Pancreas (tissue), 10 donors: ENCODE results near the gene VSX1. TPM values are rescaled to one million over a fixed set of nuclear protein-coding genes. Genes with fewer than 3 reads are reported as not detected.

ENCODE experiments used
- ATAC-seq, 4 donors: fragments of 200-7000 bp; cut with Tn5 transposase; one replicate each; pipeline versions ENCODE4 v1.8.0 to v1.9.1; 2020; ENCODE audit warnings: mild to moderate bottlenecking in 4 of 4, moderate library complexity in 4 of 4
- DNase-seq, 6 donors: peaks; one replicate each; pipeline ENCODE4 v3.0.0-alpha.2; 2020
- FAIRE-seq: peaks from 2 replicates; lab custom pipeline; 2012; peaks lifted over from hg19 to GRCh38; lab: Jason Lieb, UNC
- H3K27ac ChIP-seq, 4 donors: fragments of 200-600 bp; sonication (generic); 1 replicate in 3 of 4; 2 replicates in 1 of 4; pipeline versions ENCODE4 v1.5.0 to v1.8.0; 2020
- H3K27me3 ChIP-seq, 4 donors: fragments of 200-600 bp; one replicate each; pipeline ENCODE4 v1.8.0; 2021
- H3K36me3 ChIP-seq, 3 donors: fragments of 200-600 bp; sonication (generic) in 1 of 3; one replicate each; pipeline versions ENCODE4 v1.5.0 to v1.8.0; 2020 to 2021
- H3K4me1 ChIP-seq, 3 donors: fragments of 200-600 bp; one replicate each; pipeline ENCODE4 v1.8.0; 2021
- H3K4me3 ChIP-seq, 4 donors: fragments of 200-600 bp; sonication (generic) in 2 of 4; one replicate each; pipeline versions ENCODE4 v1.5.0 to v1.8.0; 2020 to 2021
- H3K9me3 ChIP-seq, 4 donors: fragments of 200-600 bp; one replicate each; pipeline ENCODE4 v1.8.0; 2021
- WGBS, 2 donors: extraction: QIAGEN DNeasy Blood & Tissue Kit; methylation state at CpG; one replicate each; pipeline ENCODE4 v1.1.7; 2013; 5-methylcytosine and 5-hydroxymethylcytosine counted together
- intact Hi-C, 3 donors: fragments of 100-400 bp; cut with DNase I; formaldehyde crosslinking; loops; one replicate each; pipeline versions ENCODE4 v1.11.1 to v1.14.2; 2022
- polyA plus RNA-seq, 2 donors: library from polyadenylated mRNA; stranded (reverse); fragments of 200-250 nt; gene quantifications; one replicate each; pipeline ENCODE4 v1.2.3, GENCODE V29; 2013
- total RNA-seq, 6 donors: library from RNA; stranded (reverse); fragmentation: NEBNext Ultra II Directional in 4 of 6; extraction: Animal tissue kit (Norgen Biotek cat#: 25700) in 4 of 6; gene quantifications; one replicate each; pipeline versions ENCODE4 v1.2.1 to v1.2.4, GENCODE V29; 2021 to 2023
- TF ChIP-seq, protein P1 (sequence below), 4 donors: fragments of 200-600 bp; sonication (generic) in 3 of 4; IDR thresholded peaks; one replicate each; pipeline versions ENCODE4 v1.5.0 to v1.8.0; 2021; ENCODE audit warnings: antibody characterized with exemption in 4 of 4
- donor health status: healthy with polysubstance abuse.
- donor health status: DM: no; HTN: no; CAD: no; lungs with moderate emphysema.
- donor health status: DM: no; HTN: no; CAD: no.
- donor health status: control.
- donor health status: control.
- donor health status: Bipolar disorder and iron deficiency.
- donor health status: DM: yes; HTN: yes; CAD: no.
- donor health status: DM: no; HTN: no; CAD: no.
- donor health status: DM: no; HTN: no; CAD: no.
- donor health status: DM: yes; HTN: yes; CAD: no.

Gene VSX1
- total and polyA plus RNA-seq, 8 donors = 0.08 to 0.77 (median 0.23) TPM

DNA sequence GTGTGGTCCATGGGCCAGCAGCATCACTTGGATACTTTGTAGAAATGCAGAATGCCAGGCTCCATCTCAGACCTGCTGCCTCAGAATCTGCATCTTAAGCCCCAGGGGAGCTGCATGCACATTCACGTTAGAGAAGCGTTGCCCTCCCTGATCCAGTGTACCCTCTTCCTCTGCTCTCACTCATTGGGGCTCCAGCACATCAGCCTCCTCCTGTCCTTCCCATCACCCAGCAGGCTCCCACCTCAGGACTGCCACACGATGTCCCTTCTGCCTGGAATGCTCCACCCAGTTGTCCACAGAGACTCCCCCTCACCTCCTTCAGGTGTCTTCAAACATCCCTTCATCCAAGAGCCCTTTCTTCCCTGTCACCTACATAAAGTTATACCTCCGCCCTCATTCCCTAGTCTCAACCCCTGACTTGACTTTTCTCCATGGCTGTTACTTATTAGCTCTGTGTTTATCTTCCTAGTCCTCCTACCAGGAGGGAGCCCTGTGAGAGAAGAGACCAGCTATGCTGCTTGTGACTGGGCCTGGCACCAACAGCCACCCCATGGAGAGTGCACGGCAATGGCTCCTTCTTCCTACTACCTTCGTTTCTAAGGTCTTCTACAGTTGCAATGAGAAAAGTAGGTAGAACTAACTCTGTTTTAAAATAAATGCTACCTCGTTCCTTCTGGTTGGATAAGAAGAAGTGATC is 20.7 kb downstream of the VSX1 start:
- WGBS, 2 donors = 31% methylated on average over 7 of the region's 7 CpGs
- DNase-seq = peak; percentile 47 to 72 (median 58)

DNA sequence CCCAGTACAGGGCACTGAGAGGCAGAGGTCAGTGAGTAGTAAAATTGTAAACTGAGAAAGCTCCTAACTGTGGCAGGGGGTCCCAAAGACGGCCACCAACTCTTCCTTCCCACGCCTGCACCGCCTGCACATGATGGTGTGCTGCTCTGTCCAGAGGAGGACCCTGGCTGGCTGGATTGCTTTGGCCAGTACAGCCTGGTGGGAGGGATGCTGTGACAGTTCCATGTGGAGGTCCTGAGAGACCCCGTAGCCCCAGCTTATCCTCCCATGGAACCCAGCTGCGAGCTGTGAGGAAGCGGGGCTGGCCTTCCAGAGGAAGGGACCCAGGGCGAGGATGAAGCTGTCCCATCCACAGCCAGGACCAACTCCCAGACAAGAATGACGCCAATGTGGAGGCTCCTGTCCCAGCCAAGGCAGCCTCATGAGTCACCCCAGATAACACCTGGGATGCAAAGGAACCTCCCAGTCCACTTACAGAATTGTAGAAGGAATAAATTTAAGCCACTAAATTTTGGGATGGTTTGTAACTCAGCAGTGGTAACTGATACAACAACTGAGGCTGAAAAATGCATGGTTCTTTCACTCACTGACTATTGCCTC is 22.0 kb downstream of the VSX1 start:
- H3K4me1 ChIP-seq = peaks cover 15 to 40% (median 19%) of the 10 kb centered on the region in 3 donors
- TF ChIP-seq, protein P1, sequence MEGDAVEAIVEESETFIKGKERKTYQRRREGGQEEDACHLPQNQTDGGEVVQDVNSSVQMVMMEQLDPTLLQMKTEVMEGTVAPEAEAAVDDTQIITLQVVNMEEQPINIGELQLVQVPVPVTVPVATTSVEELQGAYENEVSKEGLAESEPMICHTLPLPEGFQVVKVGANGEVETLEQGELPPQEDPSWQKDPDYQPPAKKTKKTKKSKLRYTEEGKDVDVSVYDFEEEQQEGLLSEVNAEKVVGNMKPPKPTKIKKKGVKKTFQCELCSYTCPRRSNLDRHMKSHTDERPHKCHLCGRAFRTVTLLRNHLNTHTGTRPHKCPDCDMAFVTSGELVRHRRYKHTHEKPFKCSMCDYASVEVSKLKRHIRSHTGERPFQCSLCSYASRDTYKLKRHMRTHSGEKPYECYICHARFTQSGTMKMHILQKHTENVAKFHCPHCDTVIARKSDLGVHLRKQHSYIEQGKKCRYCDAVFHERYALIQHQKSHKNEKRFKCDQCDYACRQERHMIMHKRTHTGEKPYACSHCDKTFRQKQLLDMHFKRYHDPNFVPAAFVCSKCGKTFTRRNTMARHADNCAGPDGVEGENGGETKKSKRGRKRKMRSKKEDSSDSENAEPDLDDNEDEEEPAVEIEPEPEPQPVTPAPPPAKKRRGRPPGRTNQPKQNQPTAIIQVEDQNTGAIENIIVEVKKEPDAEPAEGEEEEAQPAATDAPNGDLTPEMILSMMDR (IDR thresholded peaks at IDR 0.05) = no peak
- ATAC-seq (no peak), DNase-seq (peak in 3 of 6 donors; percentile 31 to 58 (median 52)), FAIRE-seq (no peak)
- H3K27ac ChIP-seq = peak overlapping the region in 2 of 4 donors; percentile 85 to 91
- H3K4me3 ChIP-seq = no peak overlapping the region
- H3K9me3 ChIP-seq = no peaks in the 10 kb centered on the region
- no peaks in the 10 kb centered on the region for H3K27me3 ChIP-seq
- WGBS, 2 donors = 83 to 88% methylated on average over 8 of the region's 8 CpGs
- intact Hi-C loops = loop anchor here in 1 of 3 donors (10.0 kb wide), 1 partner anchor 65 kb away; the partner anchor contains the start of gene APMAP
- no peaks in the 10 kb centered on the region for H3K36me3 ChIP-seq

More for the DNA sequence above, 20.7 kb downstream of the VSX1 start:
- Histone ChIP-seq H3K9me3 (no peaks in the 10 kb centered on the region), H3K27ac (peak overlapping the region; percentile 60 to 78 (median 70)), H3K4me1 (peaks cover 14 to 35% (median 19%) of the 10 kb centered on the region in 3 donors), H3K27me3 (no peaks in the 10 kb centered on the region), H3K4me3 (no peak overlapping the region), H3K36me3 (no peaks in the 10 kb centered on the region)
- intact Hi-C loops = loop anchor here in 1 of 3 donors (10.0 kb wide), 1 partner anchor 66 kb away; the partner anchor contains the start of gene APMAP
- FAIRE-seq (no peak), ATAC-seq (peak; percentile 21 to 47 (median 41))
- TF ChIP-seq, protein P1 (IDR thresholded peaks at IDR 0.05) = no peak

DNA sequence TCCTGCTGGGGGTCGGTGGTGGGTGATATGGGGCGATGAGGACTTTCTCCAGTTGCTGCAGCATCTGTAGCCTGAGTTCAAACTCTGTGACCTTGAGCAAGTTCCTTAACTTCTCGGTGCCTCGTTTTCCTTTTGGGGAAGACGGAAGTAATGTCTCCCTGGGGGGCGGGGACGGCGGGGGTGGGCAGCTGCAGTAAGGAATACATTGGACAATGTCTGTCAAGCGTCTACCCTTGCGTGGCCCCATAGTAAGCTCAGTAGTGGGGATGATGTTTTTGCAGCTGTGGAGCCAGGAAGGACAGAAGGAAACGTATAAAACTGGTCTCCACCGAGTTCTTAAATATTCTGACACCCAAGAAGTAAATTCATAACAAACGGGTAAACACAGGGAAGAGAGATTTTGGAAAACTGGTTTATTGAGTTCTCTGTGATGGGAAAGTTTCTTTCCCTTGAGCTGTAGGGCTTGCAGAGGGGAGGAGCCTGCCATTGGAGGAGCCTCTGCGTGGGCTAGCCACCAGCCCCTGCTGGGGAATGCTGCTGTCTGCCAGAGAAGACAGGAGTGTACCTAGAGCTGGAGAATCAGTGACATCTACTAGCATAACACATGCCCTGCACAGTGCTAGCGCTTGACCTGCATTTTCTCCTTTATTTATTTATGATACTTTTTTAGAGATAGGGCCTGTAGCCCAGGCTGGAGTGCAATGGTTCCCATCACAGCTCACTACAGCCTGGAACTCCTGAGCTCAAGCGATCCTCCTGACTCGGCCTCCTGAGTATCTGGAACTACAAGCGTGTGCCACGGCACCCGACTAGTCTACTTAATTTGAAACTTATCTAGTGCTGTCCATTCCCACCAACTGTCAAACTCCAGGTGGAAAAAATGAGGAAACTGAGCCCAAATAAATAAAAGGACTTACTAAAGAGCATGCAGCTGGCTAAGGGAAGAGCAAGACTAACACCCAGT is 22.8 kb downstream of the VSX1 start:
- peak overlapping the region; percentile 85 to 95 (median 92) for H3K27ac ChIP-seq
- DNase-seq (peak in 3 of 6 donors; percentile 23 to 46 (median 24)), FAIRE-seq (no peak), ATAC-seq (no peak)
- H3K4me1 ChIP-seq = peaks cover 24 to 48% (median 25%) of the 10 kb centered on the region in 3 donors
- no peaks in the 10 kb centered on the region for H3K27me3 ChIP-seq
- 10 to 14% methylated on average over 20 of the region's 20 CpGs for WGBS, 2 donors
- H3K9me3 ChIP-seq = no peaks in the 10 kb centered on the region
- TF ChIP-seq, protein P1 (IDR thresholded peaks at IDR 0.05) = no peak
- intact Hi-C loops = no loop called here
- peak overlapping the region; percentile 51 to 85 (median 64) for H3K4me3 ChIP-seq
- no peaks in the 10 kb centered on the region for H3K36me3 ChIP-seq

DNA sequence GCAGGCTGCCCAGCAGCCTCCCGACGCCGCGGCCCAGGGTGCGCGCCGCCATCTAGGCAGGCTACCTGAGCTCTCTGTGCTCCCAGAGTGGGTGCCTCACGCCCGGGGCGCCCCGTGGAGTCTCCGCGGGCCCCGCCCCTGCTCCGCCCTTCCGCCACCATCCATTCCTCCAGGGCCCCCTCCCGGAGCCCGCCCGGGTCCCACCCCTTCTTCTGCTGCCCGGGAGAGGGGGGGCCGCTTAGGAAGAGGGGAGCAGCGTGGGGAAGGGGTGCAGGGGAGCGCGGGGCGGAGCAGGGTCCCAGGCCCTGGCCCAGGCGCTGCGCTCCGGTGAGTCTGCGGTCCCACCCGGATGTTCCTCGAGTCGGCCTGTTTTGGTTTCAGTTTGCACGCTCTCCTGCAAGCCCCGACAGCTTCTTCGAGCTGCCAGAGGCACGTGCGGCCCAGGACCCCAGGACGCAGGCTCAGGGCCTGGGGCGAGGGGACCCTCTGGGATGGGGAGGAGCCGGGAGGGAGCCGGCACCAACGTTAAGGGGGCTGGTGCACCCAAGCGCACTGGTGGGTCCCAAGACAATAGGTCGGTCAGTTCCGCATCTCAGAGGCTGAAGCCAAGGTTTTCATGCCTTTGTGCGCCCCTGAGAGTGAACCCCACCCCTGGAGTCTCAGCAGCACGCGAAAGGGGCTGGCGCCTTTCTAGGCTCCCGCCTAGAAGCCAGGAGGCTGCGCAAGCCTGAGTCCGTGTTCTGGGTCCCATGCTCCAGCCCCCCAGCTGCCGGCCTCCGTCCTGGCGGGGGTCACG is 23.7 kb downstream of the VSX1 start, which contains the start of gene ACSS1:
Gene ACSS1, minus strand, starts transcription at position 89 of the 796 bp plus-strand sequence. Its CDS starts 37 bp downstream, at position 52.
- FAIRE-seq = no peak
- no peaks in the 10 kb centered on the region for H3K36me3 ChIP-seq
- WGBS, 2 donors = 2 to 4% methylated on average over 50 to 56 of the region's 56 CpGs
- peaks cover 27 to 57% (median 31%) of the 10 kb centered on the region in 3 donors for H3K4me1 ChIP-seq
- H3K27me3 ChIP-seq = no peaks in the 10 kb centered on the region
- peak within 1 kb of the TSS; percentile 51 to 85 (median 64) for H3K4me3 ChIP-seq
- H3K27ac ChIP-seq = peak within 1 kb of the TSS; percentile 85 to 95 (median 92)
- TF ChIP-seq, protein P1 (IDR thresholded peaks at IDR 0.05) = no peak
- DNase-seq = peak; percentile 59 to 87 (median 76)
- intact Hi-C loops = no loop called here
- peak; percentile 27 to 62 (median 49) for ATAC-seq
- H3K9me3 ChIP-seq = no peaks in the 10 kb centered on the region
